Hematopoietic multipotent progenitor cell treated with erythropoietin and hydrocortisone succinate and interleukin-3 and kit ligand, for 4 days (in vitro differentiated cells): ENCODE results near the gene LRRC43.
A peak's percentile ranks its signal among the peaks of the same experiment; 100 is the strongest.
"Not testable (repeated sequence)": the region's sequence is repeated elsewhere in the genome, so short reads cannot be mapped to it uniquely, and the experiment has no call there.

ENCODE experiments used
- DNase-seq: peaks from one replicate; pipeline ENCODE4 v3.0.0-alpha.2; 2015

The LRRC43 gene

GRCh38 chr12:122158700-122159285, 24.1 kb upstream of the LRRC43 start:
- no peak for DNase-seq

DNA sequence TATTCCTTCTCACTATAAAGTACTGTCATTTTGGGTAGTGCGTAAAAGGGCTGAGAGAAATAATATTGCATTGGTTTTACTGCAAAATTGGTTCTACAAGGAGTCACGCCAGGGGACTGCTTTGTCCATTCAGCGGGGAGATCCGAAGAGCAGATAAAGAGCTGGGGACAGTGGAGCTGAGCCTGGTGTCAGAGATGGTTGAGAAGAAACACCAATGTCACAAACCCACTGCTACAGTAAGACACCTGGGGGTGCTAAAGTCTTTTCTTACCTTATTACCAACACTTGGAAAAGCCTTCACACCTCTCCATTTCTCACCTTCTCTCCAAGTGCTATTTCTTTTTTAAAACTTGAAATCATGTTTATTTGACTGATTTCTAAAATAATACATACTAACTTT, 23.0 kb upstream of the LRRC43 start:
- DNase-seq, result no peak

GRCh38 chr12:122160761-122161160, 22.2 kb upstream of the LRRC43 start:
- no peak for DNase-seq

DNA sequence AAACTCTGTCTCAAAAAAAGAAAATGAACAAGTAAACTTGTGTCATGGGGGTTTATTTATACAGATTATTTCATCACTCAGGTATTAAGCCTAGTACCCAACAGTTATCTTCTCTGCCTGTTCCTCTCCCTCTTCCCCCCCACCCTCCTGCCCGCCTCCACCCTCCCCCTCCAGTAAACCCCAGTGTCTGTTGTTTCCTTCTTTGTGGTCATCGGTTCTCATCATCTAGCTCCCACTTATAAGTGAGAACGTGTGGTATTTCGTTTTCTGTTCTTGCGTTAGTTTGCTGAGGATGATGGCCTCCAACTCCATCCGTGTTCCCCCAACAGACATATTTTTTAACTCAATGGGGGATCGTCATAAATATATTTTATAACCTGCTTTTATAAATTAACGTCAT, 21.2 kb upstream of the LRRC43 start:
- DNase-seq, result peak; percentile 33

GRCh38 chr12:122162976-122163375, 19.9 kb upstream of the LRRC43 start:
- no peak for DNase-seq

GRCh38 chr12:122166422-122167349, 16.2 kb upstream of the LRRC43 start:
- no peak for DNase-seq

DNA sequence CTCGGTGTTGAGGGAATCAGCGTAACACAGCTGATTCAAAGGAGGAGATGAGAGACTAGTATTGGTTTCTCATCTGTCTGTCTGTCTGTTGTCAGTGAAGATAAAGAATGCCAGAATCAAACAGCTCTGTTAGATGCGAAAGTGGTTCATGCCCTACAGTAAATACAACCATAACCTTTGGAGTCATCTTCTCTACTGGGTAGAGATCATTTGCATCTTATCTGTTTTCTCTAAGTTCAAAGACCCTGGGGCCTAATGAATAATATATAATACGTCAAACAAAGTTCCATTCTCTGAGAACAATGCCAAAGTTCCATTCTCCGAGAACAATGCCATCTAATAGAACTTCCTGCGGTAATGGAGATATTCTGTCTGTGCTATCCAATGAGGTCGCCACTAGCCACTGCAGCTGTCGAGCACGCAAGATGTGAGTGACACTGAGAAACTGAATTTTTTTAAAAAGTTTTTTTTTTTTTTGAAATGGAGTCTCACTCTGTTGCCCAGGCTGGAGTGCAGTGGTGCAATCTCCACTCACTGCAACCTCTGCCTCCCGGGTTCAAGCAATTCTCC, 15.5 kb upstream of the LRRC43 start:
- DNase-seq, result no peak

GRCh38 chr12:122168492-122168891, 14.4 kb upstream of the LRRC43 start:
- DNase-seq, result no peak

- no peak for DNase-seq
These were observed 11.5 kb upstream of the LRRC43 start for GRCh38 chr12:122171399-122171798.

DNA sequence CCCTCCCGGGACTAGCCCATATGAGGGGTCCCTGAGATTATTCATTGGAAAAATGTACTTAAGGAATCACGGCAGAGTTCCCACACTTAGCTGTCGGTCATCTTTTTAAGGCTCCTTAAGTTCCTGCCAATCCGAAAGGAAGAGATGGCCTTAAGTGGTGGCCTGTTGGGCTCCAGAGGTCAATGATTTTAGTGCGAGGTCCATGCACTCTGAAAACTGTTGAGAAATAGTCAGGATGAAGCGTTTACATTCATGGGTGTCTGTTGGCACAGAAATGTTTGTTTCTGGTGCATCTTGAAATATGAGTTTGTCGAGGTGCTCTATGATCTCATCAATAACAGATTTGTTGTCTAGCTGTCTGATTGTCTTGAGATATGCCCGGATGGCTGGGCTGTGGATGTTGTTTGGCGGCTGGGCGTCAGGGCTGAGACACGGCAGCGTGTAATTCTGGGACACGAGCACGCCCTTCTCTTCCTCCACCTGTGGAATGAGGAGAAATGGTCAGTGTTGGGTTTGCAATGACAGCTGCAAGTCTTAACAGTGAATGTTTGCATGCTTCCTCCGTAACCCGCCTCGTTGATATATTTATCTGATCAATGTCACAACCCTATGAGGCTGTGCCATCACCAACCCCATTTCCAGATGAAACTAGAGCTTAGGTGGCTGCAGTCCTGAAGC, 10.5 kb upstream of the LRRC43 start:
- DNase-seq, result no peak

DNA sequence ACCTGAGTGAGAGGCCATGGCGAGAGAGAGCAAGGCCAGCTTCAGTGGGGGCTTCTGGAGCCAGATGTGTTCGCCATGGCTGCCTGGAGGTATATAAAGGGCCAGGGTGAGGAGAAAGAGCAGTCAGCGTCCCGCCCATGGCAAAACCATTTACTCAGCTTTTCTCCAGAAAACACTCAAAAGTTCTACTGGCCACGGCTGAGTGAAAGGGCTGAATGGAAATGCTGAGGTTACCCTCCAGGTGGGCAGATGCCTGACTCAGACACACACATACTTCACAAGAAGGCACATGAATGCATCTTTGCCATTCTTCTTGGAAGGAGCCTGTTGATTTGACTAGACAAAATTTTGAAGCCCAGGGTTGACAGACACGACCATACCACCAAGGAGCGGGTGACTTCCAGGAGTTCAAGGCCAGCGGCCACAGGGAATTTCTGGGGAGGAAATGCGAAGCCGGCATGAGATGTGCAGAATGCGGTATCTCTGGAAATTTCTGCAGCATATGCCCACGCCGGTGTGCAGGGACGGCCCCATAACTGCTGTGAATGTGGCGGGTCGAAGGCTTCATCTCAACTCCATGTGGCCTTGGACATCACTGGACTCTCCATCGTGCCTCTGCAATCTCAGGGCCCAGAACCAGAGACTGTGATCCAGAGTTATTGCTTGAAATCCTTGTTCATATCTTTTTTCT, 8.6 kb upstream of the LRRC43 start, which contains the start of gene IL31:
IL31 (minus strand) TSS at position 67 of the 691 bp plus-strand sequence; CDS start at position 18, 49 bp downstream.
- no peak for DNase-seq

DNA sequence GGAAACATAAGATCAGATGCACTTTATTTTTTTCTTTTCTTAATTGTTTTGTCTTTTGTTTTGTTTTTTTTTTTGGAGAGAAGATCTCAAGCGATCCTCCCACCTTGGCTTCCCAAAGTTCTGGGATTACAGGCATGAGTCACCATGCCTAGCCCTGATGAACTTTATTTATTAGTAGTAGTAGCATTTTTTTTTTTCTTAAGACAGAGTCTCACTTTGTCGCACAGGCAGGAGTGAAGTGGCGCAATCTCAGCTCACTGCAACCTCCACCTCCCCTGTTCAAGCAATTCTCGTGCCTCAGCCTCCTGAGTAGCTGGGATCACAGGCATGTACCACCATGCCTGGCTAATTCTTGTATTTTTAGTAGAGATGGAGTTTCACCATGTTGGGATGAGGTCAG, 6.5 kb upstream of the LRRC43 start:
- not testable (repeated sequence) for DNase-seq

DNA sequence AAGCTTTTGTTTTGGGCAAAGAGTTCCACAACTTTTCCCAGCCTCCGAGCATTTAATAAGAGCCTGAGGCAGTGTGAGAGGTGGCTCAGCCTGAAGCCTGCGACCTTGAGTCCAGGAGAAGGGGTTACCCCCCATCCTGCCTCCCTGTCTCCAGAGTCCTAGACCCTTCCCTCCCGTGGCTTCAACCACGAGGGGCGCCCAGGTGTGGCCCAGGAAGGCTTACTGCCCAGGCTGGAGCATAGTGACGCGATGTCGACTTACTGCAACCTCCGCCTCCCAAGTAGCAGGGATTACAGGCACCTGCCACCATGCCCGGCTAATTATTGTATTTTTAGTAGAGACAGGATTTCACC, 641 bp downstream of the LRRC43 start:
- no peak for DNase-seq

GRCh38 chr12:122184517-122184916, 1.6 kb downstream of the LRRC43 start:
- DNase-seq, result peak; percentile 54

DNA sequence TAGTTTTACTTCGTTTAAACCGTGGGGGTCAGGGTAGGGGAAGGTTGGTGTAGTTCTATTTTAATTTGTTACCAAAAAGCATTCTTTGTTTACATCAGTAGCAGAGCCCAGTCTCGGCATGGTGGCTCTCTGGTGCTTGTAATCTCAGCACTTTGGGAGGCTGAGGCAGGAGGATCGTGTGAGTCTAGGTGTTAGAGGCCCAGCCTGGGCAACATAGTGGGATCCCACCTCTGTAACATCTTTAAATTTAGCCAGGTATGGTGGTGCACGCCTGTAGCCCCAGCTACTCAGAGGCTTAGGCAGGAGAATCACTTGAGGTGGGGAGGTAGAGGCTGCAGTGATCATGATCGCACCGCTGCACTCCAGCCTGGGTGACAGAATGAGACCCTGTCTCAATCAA, 2.2 kb downstream of the LRRC43 start:
- no peak for DNase-seq

GRCh38 chr12:122185494-122186082, 2.7 kb downstream of the LRRC43 start:
- DNase-seq, result no peak

DNA sequence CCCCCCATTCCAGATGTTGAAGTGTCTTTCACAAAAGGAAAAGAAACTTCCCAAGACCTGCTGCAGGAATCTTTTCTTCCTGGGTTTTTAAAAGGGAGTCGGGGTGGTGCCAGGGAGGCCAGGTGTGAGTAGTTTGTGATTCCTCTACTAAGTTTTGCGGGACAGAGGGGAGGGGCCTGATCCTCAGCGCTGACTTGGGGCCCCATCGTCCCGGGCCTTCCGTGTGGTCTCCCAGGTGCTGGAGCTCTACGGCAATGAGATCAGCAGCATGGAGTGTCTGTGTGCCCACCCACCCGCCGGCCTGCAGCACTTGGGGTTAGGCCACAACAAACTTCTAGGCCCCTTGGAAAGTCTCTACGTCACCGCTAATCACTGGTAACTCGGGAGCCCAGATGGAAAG, 4.5 kb downstream of the LRRC43 start:
- DNase-seq, result no peak

GRCh38 chr12:122189626-122190475, 6.9 kb downstream of the LRRC43 start:
- no peak for DNase-seq

DNA sequence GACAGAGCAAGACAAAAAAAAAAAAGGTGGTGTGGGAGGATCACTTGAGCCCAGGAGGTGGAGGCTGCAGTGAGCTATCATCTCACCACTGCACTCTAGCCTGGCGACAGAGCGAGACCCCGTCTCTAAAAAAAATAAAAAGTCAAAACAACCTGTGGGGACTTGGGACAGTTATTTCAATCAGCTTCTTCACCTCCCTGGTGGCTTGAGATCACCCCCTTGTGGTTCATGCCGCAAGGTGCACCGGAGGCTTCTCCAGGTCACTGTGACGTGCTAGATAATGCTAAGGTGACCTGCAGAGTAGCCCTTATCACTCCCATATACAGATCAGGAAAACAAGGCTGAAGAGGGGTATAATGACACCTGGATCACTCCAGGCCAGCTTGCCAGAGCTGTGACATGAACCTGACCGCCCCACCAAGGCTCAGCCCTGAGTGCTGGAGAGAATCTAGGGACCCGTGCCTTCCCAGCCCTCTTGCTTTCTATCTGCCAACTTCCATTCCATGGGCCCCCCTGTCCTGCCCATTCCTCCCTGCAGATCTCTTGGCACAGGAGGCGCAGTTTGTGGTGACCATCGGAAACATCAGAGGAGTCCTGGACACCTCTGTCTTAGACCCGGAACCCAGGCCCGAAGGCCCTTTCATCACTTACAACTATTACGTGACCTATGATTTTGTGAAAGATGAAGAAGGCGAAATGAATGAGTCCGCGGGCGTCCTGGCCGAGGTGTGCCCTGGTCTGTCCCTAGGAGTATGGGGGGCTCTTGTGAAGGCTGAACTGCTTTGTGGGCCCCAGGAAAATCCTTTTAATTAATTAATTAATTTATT, 8.1 kb downstream of the LRRC43 start:
- peak; percentile 87 for DNase-seq

- DNase-seq, result no peak
These were observed 9.5 kb downstream of the LRRC43 start for GRCh38 chr12:122192441-122192840.

DNA sequence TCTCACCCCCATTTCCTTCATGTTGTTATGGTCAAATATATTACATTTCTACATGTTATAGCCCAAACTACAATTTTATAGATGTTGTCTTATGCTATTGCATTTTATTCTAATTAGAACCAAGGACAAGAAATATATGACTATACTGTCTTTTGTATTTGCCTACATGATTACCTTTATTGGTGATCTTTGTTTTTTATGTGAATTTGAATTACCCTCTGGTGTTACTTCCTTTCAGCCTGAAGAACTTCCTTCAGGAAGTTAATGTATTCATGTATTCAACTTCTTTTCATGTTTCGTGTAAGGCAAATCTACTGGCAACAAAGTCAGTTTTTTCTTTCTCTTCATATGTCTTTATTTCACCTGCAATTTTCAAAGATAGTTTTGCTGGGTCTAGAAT, 11.9 kb downstream of the LRRC43 start:
- DNase-seq, result no peak
